COR-L47 (cell line): ENCODE data around the gene UAP1L1.

Source experiments
- DNase-seq: peaks from one replicate; lab custom pipeline; 2025; lab: John Stamatoyannopoulos, UW

The UAP1L1 gene

DNA sequence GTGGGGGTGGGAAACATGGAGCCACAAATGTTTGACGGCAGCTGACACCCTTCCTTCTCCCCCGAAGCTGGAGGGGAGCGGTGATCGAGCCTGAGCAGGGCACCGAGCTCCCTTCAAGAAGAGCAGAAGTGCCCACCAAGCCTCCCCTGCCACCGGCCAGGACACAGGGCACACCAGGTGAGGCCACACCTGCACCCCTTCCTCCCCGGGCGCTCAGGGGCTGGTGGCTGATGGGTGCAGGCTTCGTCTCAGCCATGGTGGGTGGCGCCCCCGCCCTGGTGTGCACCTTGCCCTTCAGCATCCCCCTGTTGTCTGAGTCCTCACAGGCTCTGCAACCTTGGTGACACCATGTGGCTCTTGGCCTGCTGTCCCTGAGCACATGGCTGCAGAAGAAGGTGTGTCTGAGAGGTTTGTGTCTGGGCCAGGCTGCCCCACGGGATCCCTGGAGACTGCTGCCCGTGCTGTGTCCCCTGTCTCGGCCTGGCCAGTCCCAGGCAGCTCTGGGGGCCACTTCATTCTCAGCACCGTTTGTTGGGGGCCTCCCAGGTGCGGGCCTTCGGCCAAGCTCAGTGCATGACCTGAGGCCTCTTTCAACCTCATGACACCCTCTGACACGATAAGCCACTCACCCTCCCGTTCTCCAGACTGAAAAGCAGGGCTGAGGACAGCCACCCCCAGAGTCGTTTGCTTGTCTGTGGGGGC lies 20.6 kb downstream of the UAP1L1 start:
- no peak for DNase-seq

- no peak for DNase-seq
These were observed 21.9 kb downstream of the UAP1L1 start for GRCh38 chr9:137099231-137099630.

- no peak for DNase-seq
These were observed 26.1 kb downstream of the UAP1L1 start for GRCh38 chr9:137103206-137103999.

DNA sequence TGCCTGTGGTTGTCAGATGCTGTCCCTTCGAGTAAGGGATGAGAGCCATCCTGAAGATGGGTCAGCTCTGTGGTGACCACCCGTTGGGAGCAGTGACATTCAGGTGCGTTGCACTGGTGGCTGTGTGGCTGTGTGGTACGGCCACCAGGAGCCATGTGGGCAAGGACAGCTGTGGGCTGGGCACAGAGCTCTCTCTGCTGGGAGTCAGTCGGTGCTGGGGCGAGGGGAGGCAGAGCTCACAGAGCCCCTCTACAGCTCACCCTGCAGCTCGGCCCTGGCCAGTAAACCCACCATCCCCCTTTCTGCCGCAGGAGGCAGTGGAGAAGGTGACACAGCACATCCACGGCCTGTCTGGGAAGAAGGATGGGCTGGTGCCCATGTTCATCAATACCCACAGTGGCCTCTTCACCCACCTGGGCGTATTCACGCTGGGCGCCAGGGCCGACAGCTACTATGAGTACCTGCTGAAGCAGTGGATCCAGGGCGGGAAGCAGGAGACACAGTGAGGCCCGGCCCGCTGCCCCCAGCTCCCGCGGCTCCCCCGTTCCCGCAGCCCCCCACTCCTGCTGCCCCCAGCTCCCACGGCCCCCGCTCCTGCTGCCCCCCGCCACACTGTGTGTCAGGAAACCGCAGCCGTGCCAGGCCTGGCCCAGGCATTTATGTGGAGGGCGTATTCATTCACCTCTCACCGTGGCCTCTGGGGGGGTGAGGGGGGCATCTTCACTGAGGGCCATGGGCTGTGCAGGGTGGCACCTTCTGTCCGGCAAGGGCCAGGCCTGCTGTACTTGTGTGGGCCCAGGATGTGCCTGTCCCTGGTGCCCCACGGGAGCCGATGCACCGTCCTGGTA lies 28.7 kb downstream of the UAP1L1 start:
- no peak for DNase-seq

- DNase-seq = no peak
These were observed 29.4 kb downstream of the UAP1L1 start for GRCh38 chr9:137106662-137107250.

DNA sequence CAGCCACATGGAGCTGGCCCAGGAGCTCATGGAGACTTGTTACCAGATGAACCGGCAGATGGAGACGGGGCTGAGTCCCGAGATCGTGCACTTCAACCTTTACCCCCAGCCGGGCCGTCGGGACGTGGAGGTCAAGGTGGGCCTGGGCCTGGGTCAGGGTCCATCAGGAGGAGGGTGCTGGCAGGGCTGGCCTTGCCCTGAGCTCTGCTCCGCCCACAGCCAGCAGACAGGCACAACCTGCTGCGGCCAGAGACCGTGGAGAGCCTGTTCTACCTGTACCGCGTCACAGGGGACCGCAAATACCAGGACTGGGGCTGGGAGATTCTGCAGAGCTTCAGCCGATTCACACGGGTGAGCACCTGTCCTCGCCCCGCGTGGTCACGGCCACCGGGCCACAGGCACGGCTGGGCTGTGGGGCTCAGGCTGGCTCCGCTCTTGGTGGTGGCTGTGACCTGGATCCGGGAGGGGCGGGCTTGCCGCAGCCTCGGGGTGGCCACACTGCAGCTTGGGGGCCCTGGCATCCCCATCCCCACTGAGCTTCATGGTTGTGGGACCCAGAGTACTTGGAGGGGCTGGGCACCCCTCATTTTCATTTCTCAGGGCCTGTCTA lies 30.1 kb downstream of the UAP1L1 start:
- no peak for DNase-seq

- DNase-seq = no peak
These were observed 30.7 kb downstream of the UAP1L1 start for GRCh38 chr9:137107982-137108381.

DNA sequence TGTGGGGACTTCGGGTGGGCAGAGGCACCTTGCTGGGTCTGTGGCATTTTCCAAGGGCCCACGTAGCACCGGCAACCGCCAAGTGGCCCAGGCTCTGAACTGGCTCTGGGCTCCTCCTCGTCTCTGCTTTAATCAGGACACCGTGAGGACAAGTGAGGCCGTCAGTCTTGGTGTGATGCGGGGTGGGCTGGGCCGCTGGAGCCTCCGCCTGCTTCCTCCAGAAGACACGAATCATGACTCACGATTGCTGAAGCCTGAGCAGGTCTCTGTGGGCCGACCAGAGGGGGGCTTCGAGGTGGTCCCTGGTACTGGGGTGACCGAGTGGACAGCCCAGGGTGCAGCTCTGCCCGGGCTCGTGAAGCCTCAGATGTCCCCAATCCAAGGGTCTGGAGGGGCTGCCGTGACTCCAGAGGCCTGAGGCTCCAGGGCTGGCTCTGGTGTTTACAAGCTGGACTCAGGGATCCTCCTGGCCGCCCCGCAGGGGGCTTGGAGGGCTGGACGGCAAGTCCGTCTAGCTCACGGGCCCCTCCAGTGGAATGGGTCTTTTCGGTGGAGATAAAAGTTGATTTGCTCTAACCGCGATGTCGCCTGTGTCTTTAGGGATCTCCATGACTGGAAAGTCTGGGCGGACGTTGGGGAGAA lies 31.4 kb downstream of the UAP1L1 start:
- no peak for DNase-seq

- no peak for DNase-seq
These were observed 32.2 kb downstream of the UAP1L1 start for GRCh38 chr9:137109250-137110146.

GRCh38 chr9:137110147-137110910 lies 33.0 kb downstream of the UAP1L1 start:
- DNase-seq = no peak

GRCh38 chr9:137110911-137111787 lies 33.8 kb downstream of the UAP1L1 start:
- DNase-seq = no peak

GRCh38 chr9:137111788-137112563 lies 34.7 kb downstream of the UAP1L1 start:
- no peak for DNase-seq

GRCh38 chr9:137112564-137113384 lies 35.5 kb downstream of the UAP1L1 start:
- DNase-seq = no peak

GRCh38 chr9:137113385-137114159 lies 36.3 kb downstream of the UAP1L1 start:
- no peak for DNase-seq

GRCh38 chr9:137114220-137114612 lies 36.9 kb downstream of the UAP1L1 start:
- DNase-seq = no peak
